ENCODE measurements around the gene CD47.

- TF ChIP-seq CTCF (IDR thresholded peaks at IDR 0.05; ENCODE audit: insufficient read depth, low read depth, low read length) (no peak), EZH2 (IDR thresholded peaks at IDR 0.05; ENCODE audit: insufficient read depth, low read length) (no peak)
Observed at GRCh38 chr3:108134555-108134880, 43.7 kb upstream of the CD47 start.

All from astrocyte (in vitro differentiated cells and primary cell).